DMS153 (cell line): ENCODE results near the gene GRIN3B.

Experiments
- DNase-seq: peaks from one replicate; lab custom pipeline; 2025; lab: John Stamatoyannopoulos, UW

GRIN3B gene

DNA sequence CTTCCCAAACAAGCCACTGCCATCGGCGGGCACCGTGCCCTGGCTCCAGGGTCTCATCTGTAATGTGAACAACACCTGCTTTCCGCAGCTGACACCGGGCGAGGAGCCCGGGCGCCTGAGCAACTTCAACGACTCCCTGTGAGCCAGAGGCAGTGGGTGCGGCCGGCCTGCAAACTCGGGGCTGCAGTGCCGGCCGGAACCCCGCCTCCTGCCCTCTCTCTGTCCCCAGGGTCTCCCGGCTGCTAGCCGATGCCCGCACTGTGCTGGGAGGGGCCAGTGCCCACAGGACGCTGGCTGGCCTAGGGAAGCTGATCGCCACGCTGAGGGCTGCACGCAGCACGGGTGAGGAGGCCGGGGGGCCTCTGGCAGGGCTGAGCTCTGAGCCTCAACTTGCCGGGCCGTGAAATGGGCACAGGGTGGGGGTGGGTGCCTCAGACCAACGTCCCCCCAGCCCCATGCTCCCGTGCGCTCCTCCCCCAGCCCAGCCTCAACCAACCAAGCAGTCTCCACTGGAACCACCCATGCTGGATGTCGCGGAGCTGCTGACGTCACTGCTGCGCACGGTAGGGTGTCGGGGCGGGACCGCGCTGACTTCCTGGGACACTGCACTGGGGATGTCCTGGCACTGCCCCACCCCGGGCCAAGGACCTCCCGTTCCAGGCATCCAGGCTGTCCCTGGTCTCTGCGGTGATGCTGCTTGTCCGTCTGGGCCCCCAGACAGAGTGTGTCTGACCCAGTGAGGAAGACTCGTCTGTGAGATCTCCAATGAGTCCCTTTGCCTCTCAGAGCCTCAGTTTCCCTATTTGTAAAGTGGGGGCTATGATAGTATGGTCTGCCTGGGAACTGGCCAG, 41.8 kb downstream of the GRIN3B start:
- no peak for DNase-seq

DNA sequence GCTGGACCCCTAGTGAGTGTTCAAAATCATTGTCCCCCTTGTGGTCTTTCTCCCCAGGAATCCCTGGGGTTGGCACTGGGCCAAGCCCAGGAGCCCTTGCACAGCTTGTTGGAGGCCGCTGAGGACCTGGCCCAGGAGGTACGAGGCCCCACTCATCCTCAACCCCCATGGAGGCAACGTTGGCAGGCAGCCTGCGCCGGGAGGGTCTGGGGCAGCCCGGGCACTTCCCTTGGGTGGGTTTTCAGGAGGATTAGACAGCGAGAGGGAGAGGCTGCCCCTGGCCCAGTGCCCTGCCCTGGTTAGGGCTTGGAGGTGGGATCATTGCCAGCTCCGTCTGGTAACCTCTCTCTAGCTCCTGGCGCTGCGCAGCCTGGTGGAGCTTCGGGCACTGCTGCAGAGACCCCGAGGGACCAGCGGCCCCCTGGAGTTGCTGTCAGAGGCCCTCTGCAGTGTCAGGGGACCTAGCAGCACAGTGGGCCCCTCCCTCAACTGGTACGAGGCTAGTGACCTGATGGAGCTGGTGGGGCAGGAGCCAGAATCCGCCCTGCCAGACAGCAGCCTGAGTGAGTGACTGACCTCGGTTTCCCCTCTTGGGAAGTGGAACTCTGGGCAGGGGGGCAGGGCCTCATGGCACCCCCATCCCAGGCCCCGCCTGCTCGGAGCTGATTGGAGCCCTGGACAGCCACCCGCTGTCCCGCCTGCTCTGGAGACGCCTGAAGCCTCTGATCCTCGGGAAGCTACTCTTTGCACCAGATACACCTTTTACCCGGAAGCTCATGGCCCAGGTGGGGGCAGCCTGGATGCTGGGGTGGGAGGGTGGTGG, 42.7 kb downstream of the GRIN3B start:
- DNase-seq = no peak

DNA sequence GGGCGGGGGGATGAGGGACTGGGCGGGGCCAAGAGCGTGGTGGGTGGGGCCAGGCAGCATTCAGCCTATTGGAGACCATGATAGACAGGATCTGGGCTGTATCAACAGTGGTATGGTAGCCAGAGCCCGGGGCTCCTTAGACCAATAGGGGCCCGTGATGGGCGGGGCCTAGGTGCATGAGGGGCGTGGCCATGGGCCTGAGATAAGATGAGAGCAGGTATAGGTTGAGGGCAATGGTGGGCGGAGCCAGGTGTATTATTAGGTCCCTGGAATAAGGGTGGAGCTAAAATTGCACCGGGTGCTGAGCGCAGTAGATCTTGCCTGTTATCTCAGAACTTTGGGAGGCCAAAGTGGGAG, 45.0 kb downstream of the GRIN3B start:
- DNase-seq = no peak

DNA sequence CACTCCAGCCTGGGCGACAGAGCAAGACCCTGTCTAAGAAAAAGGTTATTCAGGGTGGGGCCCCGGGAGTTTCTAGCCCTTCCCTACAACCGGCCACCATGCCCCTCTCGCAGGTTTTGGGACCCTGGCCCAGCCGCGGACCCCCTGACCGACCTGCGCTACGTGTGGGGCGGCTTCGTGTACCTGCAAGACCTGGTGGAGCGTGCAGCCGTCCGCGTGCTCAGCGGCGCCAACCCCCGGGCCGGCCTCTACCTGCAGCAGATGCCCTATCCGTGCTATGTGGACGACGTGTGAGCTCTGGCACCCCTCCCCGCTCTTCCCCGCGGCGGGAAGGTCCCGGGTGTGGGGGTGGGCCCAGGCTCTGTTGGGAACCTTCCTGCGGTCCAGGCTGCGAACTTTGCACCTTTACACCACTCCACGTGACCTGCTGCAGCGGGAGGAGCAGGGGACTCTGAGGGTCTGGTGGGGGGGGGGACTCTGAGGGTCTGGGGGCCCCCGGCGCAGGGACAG, 46.0 kb downstream of the GRIN3B start:
- DNase-seq = no peak

DNA sequence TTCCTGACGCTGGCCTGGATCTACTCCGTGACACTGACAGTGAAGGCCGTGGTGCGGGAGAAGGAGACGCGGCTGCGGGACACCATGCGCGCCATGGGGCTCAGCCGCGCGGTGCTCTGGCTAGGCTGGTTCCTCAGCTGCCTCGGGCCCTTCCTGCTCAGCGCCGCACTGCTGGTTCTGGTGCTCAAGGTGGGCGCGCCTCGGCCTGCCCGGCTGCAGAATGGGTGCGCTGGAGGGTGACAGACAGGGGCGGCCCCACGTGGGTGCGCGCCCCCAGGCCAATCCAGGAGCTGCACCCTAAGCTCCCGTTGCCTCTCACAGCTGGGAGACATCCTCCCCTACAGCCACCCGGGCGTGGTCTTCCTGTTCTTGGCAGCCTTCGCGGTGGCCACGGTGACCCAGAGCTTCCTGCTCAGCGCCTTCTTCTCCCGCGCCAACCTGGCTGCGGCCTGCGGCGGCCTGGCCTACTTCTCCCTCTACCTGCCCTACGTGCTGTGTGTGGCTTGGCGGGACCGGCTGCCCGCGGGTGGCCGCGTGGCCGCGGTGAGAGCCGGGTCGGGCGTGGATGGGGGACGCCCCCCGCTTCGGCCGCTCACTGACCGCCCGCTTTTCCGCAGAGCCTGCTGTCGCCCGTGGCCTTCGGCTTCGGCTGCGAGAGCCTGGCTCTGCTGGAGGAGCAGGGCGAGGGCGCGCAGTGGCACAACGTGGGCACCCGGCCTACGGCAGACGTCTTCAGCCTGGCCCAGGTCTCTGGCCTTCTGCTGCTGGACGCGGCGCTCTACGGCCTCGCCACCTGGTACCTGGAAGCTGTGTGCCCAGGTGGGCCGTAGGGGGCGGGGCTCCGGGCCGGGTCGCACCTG, 46.8 kb downstream of the GRIN3B start:
- no peak for DNase-seq

DNA sequence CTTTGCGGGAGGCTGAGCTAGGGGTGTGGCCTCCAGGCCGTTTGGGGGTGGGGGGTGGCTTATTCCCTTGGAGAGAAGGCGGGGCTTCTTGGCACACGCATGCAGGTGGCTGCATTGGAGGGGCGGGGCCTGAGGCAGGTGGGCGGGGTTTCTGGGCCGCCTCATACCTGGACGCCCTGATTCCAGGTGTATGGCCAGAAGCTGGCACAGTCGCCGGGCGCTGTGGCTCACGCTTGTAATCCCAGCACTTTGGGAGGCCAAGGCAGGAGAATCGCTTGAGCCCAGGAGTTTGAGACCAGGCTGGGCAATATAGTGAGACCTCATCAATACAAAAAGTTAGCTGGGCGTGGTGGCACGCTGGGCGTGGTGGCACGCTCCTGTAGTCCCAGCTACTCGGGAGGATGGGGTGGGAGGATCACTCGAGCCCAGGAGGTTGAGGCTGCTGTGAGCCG, 47.5 kb downstream of the GRIN3B start:
- no peak for DNase-seq

DNA sequence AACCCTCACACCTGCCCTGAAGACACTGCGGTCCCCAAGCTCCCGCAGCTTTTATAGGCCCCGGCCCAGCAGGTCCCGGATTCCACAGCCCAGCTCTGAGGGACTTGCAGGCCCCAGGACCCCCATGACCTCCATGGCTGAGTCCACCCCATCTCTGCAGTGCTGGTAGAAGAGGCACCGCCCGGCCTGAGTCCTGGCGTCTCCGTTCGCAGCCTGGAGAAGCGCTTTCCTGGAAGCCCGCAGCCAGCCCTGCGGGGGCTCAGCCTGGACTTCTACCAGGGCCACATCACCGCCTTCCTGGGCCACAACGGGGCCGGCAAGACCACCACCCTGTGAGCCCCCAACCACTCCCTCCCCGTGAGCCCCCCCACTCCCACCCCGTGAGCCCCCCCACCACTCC, 48.9 kb downstream of the GRIN3B start:
- no peak for DNase-seq

DNA sequence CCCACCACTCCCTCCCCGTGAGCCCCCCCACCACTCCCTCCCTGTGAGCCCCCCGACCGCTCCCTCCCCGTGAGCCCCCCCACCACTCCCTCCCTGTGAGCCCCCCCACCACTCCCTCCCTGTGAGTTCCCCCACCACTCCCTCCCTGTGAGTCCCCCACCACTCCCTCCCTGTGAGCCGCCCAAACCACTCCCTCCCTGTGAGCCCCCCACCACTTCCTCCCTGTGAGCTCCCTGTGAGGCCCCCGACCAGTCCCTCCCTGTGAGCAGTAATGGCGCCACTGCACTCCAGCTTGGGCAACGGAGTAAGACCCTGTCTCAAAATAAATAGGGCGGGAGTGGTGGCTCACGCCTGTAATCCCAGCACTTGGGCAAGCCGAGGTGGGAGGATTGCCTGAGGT, 49.6 kb downstream of the GRIN3B start:
- no peak for DNase-seq

DNA sequence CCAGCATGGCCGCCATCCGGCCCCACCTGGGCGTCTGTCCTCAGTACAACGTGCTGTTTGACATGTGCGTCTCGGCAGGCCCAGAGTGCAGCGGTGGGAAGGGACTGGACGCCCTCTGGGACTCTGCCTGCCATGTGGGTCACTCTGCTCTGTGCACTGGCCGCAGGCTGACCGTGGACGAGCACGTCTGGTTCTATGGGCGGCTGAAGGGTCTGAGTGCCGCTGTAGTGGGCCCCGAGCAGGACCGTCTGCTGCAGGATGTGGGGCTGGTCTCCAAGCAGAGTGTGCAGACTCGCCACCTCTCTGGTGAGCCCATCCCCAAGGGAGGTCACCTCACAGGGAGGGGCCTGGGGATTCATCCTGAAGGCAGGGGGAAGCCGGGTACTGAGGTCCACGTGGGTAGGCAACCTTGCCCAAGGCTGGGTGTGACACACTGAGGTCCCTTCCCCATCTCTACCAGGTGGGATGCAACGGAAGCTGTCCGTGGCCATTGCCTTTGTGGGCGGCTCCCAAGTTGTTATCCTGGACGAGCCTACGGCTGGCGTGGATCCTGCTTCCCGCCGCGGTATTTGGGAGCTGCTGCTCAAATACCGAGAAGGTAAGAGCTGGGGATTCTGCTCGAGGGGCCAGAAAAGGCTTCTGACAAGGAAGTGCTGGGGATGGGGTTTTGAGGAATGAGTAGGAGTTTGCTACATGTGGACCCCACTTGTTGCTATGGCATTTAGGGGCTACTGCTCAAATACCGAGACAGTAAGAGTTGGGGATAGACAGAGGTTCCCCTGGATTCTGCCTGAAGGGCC, 51.0 kb downstream of the GRIN3B start:
- no peak for DNase-seq

DNA sequence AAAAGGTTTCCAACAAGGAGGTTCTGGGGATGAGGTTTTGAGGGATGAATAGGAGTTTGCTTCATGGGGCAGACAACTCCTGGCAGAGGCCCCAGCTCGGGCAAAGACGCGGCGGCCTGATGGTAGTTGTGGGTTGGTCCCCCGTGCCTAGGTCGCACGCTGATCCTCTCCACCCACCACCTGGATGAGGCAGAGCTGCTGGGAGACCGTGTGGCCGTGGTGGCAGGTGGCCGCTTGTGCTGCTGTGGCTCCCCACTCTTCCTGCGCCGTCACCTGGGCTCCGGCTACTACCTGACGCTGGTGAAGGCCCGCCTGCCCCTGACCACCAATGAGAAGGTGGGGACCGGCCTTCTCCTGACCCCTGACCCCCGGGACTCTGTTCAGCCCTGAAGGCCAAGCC, 51.6 kb downstream of the GRIN3B start:
- DNase-seq = no peak

DNA sequence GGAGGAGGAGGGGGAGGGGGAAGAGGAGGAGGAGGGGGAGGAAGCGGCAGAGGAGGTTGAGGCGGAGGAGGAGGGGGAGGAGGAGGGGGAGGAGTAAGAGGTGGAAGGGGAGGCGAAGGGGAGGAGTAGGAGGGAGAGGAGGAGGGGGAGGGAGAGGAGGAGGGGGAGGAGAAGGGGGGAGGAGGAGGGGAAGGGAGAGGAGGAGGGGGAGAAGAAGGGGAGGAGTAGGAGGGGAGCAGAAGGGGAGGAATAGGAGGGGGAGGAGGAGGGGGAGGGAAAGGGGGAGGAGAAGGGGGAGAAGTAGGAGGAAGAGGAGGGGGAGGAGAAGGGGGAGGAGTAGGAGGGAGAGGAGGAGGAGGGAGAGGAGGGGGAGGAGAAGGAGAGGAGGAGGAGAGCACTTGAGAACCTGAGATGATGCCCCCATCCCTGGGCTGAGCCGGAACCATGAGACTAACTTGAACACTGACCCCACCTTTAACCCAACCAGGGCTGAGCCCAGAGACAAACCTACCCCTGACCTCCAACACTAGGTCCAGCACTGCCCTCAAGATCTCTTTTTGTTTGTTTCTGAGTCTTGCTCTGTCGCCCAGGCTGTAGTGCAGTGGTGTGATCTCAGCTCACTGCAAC, 52.2 kb downstream of the GRIN3B start:
- DNase-seq = no peak

DNA sequence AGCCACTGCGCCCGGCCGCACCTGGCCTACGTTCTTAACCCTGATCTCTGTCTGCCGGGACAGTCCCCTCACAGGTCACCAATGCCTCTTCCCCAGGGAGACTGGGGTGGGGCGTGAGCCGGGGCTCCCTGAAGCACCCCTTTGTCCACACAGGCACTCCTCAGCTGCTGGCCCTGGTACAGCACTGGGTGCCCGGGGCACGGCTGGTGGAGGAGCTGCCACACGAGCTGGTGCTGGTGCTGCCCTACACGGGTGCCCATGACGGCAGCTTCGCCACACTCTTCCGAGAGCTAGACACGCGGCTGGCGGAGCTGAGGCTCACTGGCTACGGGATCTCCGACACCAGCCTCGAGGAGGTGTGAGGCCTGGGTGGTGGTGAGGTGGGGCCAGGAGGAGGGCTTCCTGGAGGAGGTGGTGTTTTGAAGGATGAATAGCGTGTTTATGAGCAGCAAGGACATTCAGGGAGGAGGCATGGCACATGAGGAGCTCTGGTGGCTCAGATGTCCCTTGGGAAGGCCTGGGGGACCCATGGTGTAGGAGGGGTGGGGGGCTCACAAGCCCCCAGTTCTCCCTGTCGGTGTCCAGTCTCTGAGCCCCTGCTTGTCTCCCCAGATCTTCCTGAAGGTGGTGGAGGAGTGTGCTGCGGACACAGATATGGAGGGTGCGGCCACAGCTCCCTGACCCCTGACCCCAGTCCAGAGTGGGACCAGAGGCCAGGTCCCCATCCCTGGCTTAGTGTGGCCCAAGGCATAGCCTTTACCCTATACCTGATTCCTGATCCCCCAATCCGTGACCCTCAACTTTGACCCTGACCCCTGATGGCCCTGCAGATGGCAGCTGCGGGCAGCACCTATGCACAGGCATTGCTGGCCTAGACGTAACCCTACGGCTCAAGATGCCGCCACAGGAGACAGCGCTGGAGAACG, 53.2 kb downstream of the GRIN3B start:
- DNase-seq = no peak

DNA sequence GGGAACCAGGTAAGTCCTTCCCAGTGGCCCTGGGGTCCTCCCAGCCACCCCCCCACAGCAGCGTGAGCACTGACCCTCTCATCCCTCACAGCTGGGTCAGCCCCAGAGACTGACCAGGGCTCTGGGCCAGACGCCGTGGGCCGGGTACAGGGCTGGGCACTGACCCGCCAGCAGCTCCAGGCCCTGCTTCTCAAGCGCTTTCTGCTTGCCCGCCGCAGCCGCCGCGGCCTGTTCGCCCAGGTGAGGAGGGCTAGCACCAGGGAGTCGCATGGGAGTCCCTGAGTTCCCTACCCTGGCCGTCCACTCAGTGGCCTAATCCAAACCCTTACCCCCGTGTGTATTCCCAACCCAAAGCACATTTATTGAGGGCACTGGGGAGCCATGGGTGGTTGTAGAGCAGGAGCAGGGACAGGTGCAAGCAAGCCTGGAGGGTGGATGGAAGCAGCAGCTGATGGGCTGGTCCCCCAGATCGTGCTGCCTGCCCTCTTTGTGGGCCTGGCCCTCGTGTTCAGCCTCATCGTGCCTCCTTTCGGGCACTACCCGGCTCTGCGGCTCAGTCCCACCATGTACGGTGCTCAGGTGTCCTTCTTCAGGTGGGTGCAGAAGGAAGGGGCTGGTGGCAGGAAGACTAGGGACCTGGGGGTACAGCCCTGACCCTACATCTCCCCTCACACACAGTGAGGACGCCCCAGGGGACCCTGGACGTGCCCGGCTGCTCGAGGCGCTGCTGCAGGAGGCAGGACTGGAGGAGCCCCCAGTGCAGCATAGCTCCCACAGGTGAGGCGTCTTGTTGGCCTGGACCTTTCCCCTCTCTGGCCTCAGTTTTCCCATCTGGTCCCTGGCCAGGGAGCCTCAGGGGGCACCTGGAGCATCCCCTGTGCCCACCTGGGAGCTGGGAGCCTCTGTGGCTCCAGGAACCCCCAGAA, 54.1 kb downstream of the GRIN3B start:
- no peak for DNase-seq

DNA sequence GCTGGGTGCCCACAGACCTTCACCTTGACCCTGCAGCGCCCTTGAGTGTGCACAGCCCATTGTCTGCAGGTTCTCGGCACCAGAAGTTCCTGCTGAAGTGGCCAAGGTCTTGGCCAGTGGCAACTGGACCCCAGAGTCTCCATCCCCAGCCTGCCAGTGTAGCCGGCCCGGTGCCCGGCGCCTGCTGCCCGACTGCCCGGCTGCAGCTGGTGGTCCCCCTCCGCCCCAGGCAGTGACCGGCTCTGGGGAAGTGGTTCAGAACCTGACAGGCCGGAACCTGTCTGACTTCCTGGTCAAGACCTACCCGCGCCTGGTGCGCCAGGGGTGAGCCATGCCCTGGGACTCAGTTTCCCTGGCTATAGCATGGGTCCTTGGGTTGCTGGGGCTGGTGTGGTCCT, 54.8 kb downstream of the GRIN3B start:
- DNase-seq = no peak

DNA sequence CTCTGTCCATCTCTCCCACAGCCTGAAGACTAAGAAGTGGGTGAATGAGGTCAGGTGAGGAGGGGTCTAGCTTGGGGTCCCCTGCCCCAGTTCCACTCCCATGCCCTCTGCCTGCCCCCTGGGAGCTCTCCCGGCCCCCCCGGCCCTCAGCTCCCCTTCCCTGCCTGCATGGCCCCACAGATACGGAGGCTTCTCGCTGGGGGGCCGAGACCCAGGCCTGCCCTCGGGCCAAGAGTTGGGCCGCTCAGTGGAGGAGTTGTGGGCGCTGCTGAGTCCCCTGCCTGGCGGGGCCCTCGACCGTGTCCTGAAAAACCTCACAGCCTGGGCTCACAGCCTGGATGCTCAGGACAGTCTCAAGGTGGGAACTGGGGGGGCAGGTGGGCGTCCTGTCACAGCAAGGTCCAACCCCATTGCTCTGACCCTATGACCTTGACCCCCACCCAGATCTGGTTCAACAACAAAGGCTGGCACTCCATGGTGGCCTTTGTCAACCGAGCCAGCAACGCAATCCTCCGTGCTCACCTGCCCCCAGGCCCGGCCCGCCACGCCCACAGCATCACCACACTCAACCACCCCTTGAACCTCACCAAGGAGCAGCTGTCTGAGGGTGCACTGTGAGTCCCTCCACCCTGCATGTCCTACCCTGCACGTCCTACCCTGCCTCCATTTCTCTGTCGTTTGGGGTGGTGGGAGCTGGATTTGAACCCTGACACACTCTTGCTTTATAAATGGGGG, 55.8 kb downstream of the GRIN3B start:
- DNase-seq = no peak

DNA sequence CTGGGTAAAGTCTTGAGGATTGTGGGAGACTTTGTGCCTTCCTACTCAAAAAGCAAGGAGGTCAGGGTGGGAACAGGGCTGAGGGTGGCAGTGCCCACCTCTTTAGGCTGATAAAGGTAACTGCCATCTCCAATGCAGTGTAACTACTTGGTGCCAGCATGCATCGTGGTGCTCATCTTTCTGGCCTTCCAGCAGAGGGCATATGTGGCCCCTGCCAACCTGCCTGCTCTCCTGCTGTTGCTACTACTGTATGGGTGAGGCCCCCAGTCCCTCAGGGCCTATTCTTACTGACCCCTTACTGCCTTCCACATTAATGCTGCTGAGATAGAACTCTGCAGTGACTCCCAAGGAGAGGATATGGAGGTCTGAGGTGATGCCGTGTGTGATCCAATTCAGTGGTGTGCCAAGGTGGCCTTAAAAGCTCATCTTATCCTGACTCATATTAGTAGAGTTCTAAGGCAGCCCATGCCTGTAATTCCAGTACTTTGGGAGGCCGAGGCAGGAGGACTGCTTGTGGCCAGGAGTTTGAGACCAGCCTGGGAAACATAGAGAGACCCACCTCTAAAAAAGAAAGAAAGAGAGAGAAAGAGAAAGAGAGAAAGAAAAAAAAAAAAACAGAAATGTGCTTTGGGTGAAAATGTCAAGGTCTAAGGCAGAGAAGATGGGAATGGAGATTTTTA, 57.1 kb downstream of the GRIN3B start:
- no peak for DNase-seq

DNA sequence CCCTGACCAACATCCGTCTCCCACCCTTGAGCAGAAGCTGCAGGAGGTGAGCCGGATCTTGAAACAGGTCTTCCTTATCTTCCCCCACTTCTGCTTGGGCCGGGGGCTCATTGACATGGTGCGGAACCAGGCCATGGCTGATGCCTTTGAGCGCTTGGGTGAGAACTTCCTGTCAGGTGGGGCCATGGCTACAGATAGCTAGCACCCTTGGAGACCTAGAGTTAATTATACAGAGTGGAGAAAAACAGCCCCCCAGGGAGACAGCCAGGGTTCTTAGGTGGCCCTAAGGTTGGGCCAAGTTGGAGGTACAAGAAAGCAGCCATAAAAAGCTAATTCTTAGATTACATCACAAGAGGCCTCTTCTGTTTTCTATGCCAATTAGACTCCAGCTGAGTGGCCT, 57.9 kb downstream of the GRIN3B start:
- DNase-seq = no peak
